CD4-positive, alpha-beta T cell treated with Interferon alpha-2 for 1 hour (primary cell): ENCODE measurements around the gene PRRX1.

Experiments used
- DNase-seq, 2 donors: peaks; one replicate each; pipeline ENCODE4 v3.0.0-alpha.2; 2020 to 2022

The PRRX1 gene

DNA sequence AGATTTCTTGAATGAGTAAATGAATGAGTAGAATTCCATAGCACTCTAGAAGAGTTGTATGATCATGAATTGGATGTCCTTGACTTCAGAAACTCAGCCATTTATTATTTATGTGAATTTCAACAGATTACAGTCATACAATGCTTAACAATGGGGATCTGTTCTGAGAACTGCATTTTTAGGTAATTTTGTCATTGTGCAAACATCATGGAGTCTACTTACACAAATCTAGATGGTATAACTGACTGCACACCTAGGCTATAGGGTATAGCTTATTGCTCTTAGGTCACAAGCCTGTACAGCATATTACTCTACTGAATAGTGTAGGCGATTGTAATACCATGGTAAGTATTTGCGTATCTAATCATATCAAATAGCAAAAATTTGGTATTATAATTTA lies 59.6 kb downstream of the PRRX1 start:
- no peak for DNase-seq

DNA sequence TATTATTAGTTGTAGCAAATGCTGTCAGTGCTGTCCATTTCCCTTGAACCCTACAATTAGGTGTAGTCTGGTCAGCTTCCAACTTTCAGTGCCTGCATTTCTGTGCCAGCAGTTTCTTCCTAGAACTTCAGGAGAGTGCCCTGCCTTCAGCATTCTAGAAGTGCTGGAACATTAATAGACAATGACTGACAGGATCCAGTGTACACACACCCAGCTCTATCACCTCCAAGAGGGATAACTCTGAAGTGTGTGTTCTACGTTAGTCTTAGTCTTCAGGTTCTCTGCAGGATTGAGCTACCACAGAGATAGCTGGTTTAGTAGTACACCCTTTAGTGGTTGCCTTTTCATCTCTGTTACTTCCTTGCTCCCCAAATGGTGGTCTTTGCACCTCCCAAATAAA lies 61.4 kb downstream of the PRRX1 start:
- no peak for DNase-seq

DNA sequence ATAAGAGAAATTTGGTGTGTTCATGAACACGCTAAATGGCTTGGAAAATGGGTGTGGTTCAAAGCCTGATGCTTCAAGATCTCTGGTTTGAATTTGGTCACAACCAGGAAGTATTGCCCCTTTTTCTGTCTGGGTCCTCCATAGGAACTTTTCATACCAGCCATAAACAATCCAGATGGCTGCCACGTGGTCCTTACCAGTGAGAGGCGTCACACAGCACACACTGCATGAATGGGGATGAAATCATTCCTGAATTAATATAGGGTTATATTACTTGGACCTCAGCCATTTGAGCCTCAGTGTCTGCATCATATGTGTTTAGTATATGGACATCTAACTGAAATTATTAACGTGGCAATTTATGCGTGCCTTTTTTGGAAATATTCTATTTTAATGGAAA lies 64.0 kb downstream of the PRRX1 start:
- DNase-seq: no peak

- no peak for DNase-seq
Measured at GRCh38 chr1:170729225-170730002, 65.5 kb downstream of the PRRX1 start.

DNA sequence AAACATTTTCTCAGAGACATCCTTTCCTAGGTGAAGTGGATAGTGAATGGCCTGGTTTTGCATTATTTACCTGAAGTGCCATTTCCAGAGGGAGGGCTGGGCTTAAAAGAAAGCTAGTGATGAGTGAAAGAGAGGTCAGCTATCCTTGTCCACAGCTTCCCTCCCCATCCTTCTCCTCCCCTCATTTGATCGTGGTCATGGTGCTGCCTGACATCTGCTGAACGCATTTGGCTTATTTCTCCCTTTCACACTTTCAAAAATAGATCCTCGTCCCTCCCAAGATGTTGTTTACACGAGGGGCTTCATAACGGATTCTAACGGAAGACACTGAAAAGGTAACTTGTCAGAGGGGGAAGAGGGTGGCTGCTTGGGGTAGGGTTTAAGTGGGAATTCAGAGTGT lies 66.1 kb downstream of the PRRX1 start:
- no peak for DNase-seq

GRCh38 chr1:170730438-170730837 lies 66.5 kb downstream of the PRRX1 start:
- no peak for DNase-seq

- no peak for DNase-seq
Measured at GRCh38 chr1:170731566-170732251, 67.8 kb downstream of the PRRX1 start.

GRCh38 chr1:170732252-170732588 lies 68.3 kb downstream of the PRRX1 start:
- no peak for DNase-seq

DNA sequence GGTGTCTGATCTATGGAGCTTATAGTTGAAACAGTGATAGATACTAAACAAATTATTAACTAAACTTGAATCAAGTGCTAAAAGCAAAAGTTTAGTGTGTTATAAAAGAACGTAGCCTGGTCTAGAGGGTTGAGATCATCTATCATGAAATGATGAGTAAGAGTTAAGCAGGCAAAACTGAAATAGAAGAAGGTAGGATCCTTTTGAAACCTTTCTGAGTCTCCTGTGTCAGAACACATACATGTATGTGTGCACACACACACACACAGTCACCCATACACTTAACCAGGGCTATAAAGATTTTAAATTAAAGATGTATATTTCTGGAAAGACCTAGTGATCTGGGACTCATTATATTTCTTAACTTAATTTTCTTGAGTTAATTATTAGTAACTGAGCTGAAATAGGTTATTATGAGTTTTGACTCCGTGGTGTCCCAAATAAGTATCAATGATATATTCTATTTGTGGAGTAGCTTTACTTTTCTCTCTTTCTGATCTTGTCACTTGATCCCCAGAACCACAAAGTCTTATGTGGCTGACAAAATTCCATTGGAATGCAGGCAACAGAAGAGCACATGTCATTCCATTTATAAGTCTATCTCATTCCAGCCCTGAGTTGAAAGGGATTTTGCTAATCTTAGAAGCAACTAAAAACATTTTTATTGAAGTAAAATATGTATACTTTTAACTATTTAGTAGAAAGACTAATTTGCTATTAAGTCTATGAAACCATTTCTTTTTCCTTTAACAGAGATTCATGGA lies 70.7 kb downstream of the PRRX1 start:
- DNase-seq: no peak

DNA sequence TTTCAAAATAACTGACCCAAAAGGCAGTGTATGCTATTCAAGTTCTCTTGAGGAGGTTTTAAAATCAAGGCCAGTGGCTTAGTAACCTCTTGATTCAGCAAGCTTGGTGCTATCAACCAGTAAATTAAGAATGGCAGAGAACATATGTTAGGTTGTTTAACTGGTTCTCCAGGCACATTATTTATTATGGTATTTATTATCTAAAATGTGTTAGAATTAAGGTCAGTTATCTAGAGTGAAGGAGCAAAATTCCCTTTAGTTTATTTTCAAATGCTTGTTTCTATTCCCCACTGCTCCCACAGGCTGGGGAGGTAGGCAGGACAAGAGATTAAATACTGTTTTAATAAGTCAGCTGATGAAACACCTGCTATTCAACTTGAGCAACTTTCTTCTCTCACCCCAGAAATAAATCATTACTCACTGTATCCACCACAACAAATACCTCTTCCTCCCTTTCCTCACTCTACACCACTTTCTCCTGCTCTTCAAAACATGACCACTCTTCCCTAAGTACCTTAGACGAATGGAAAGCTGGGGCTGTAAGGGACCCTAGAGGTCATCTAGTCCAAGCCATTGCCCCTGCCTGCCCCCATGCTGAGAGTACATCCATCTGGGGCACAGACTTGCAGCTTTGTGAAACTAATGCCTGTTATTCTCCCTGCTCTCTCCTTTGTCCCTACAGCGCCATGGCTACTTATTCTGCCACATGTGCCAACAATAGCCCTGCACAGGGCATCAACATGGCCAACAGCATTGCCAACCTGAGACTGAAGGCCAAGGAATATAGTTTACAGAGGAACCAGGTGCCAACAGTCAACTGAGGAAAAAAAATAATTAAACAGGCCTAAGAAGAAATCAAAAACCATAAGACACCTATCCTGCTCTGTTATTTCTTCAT lies 71.7 kb downstream of the PRRX1 start:
- DNase-seq: no peak

DNA sequence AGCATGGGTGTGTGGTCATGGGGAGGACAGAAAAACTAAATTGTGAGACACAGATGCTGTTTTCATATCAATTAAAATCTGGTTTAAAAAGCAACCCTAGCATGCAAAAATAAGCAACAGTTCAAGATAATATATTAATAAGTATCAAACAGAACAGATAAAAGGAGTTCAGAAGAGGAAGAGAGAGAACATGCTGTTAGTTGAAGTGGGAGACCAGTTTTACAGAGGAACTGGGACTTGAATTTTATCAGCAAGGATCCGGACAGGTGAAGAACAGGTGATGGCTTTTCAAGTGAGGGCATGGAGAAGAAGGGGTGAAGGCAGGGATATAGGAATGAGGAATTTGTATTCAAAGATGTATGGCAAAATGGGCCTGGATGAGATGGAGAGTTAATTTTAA lies 75.9 kb downstream of the PRRX1 start:
- no peak for DNase-seq

- DNase-seq: no peak
Measured at GRCh38 chr1:170741678-170742077, 77.7 kb downstream of the PRRX1 start.

- DNase-seq: no peak
Measured at GRCh38 chr1:170742600-170742999, 78.7 kb downstream of the PRRX1 start.

DNA sequence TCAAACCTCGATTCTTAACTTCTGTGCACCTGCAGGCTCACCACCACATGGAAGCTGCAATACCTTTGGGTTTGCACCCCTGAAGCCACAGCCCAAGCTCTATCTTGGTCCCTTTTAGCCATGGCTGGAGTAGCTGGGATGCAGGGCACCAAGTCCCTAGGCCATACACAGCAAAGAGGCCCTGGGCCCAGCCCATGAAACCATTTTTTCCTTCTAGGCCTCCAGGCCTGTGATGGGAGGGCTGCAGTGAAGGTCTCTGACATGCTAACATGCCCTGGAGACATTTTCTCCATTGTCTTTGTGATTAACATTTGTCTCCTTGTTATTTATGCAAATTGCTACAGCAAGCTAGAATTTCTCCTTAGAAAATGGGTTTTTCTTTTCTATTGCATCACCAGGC lies 79.2 kb downstream of the PRRX1 start:
- no peak for DNase-seq

DNA sequence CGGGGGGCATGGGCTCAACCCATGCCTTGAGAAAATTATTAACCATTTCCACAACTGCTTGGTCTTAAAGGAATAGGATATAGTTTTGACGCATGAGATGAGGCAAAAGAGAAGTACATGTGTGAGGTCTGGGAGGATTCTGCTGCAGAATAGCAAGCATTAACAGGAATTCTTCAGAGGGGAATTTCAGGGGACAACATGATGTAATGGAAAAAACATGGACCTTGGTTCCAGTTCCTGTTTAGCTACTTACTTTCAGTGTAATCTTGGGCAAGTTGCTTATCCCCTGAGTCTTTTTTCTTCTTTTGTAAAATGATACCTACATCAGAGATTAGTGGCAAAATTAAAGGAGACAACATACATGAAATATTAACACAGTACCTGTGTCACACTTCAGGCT lies 85.6 kb downstream of the PRRX1 start:
- no peak for DNase-seq

DNA sequence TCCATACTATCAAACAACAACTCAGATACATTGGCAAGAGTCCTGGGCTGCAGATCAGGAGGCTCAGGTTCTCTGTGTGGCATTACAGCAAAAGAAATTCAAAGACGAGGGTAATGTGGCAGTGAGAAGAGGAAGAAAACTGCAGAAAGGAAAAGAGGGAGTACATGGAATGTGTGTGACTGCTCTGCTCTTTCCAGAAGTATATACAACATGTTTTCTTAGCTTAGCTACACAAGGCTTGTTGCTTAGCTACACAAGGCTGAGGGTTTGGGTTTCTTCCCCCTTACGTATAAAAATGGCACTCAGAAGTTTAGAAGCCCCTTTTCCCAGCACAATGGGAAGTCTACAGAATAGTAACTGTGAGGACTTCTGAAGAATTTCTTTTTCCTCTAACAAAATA lies 86.0 kb downstream of the PRRX1 start:
- no peak for DNase-seq

GRCh38 chr1:170755795-170756194 lies 91.9 kb downstream of the PRRX1 start:
- no peak for DNase-seq

DNA sequence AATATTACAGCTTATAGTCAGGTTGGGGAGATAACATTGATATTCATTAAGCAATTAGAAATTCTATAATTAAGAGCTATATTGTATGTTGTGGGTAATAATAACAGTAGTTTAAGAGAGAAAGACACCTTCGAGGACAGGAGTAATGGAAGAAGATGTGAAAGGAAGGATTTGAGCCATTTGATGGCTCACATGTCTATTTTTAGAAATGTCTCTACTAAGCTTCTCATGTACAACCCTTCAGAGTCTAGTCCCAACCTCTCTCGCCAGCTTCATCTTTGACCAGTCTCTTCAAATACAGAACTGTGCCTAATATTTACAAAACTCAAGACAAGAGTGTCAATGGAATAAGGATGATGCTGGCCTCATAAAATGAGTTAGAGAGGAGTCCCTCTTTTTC lies 95.1 kb downstream of the PRRX1 start:
- DNase-seq: no peak

DNA sequence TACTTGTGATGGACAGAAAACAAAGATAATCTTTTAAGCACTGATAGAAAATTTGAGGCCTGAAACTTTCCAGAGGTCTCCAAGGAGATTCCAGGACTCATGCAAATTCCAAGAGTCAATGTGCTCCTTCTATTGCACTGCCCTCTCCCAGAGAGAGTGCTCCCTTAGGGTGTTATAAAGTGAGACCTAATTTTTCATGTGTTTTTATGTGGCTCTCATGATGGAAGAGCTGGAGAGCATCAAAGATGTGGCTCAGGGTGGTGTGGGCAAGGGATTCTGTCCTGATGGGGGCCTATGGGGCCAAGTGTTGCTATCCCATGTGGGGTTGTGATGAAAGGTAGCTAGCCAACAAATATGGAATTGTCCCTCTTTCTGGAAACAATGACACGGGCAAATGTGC lies 101.3 kb downstream of the PRRX1 start:
- DNase-seq: no peak

- no peak for DNase-seq
Measured at GRCh38 chr1:170765712-170766330, 101.9 kb downstream of the PRRX1 start.

DNA sequence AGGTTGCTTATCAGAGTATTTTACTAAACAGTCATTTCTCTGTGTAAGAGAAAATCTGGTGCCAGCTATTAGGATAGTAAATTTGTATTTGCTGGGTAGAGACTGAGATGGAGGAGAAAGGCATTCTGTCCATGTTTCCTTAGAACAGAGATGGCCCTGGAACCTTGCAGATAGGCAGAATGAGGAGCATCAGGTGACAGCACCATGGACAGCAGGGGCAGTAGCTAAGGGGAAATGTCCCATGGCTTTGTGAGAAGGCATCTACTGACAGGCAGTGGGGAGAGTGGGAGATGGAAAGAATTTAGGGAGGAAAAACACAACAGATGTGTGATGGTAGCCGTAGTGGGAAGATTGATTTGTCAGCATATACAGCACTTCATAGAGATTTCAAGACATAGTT lies 105.0 kb downstream of the PRRX1 start:
- no peak for DNase-seq

DNA sequence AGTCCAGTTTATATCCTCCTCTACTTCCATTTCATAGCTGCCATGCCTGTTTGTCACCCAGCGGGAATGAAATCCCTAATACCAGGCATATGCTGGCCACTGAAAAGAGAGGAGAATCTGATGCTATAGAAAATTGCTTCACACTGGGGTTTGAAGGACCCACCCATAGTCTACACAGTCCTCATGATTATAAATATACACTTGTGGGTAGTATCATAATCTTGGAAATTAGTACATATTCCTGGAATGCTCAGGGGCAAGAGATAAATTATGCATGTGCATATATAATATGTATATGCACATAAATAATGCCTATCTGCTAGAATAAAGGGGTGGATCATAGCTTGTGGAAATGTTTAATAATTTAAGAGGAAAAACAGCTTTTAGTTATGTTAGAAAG lies 105.8 kb downstream of the PRRX1 start:
- no peak for DNase-seq

DNA sequence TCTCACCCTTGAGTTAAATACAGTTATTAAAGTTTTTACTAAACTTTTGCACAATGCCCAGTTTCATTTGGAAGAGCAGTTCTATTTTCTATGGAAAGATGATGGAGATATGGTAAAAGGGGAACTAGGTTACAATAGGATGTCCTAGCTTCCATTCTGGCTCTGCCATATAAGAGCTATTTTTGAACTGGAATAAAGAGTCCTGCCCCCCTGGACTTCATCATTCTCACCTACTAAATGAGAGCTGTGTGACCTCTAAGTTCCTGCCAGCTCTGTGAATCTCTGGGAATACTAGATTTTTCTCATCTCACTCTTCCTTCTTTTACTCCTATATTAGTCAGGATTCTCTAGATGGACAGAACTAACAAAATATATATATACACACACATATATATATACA lies 106.3 kb downstream of the PRRX1 start:
- no peak for DNase-seq
